WTC11 (cell line): ENCODE data around the gene RUFY3. TPM values are rescaled to one million over a fixed set of nuclear protein-coding genes. Genes with fewer than 3 reads are reported as not detected.

Experiments
- ATAC-seq: fragments of 200-7000 bp; cut with Tn5 transposase; 2 replicates; pipeline ENCODE4 v1.10.0; 2021; ENCODE audit warnings: mild to moderate bottlenecking, moderate library complexity
- CTCF ChIA-PET: fragments of 300-600 bp; sonication (Branson Sonifier 250); formaldehyde crosslinking; loops from one replicate; lab custom pipeline; 2021; ENCODE audit warnings: antibody characterized with exemption; lab: Charles Lee
- POLR2A ChIA-PET: fragments of 350-600 bp; sonication (Branson Sonifier 250); formaldehyde crosslinking; loops from one replicate; lab custom pipeline; 2021; ENCODE audit warnings: antibody characterized with exemption; lab: Charles Lee
- DNase-seq: peaks from one replicate; pipeline ENCODE4 v3.0.0; 2021; ENCODE audit warnings: low spot score
- H3K27ac Mint-ChIP-seq: 2 replicates; pipeline ENCODE4 v1.8.0; 2021; ENCODE audit warnings: mixed read lengths
- H3K27me3 Mint-ChIP-seq: 2 replicates; pipeline ENCODE4 v1.8.0; 2021; ENCODE audit warnings: low read depth, mild to moderate bottlenecking, moderate library complexity, mixed read lengths
- H3K36me3 Mint-ChIP-seq: 2 replicates; pipeline ENCODE4 v1.8.0; 2021; ENCODE audit warnings: mixed read lengths
- H3K4me1 Mint-ChIP-seq: 2 replicates; pipeline ENCODE4 v1.8.0; 2022; ENCODE audit warnings: mixed read lengths
- H3K4me3 Mint-ChIP-seq: 2 replicates; pipeline ENCODE4 v1.8.0; 2021; ENCODE audit warnings: mild to moderate bottlenecking, moderate library complexity, mixed read lengths
- H3K9me3 Mint-ChIP-seq: 2 replicates; pipeline ENCODE4 v1.8.0; 2021; ENCODE audit warnings: mixed read lengths
- EMX1 ChIP-seq: fragments of 250-450 bp; sonication (Bioruptor Pico); IDR thresholded peaks from 2 replicates; pipeline ENCODE4 v1.8.0; 2021; ENCODE audit warnings: mild to moderate bottlenecking
- ESRRA ChIP-seq: sonication (generic); formaldehyde crosslinking; IDR thresholded peaks from 2 replicates; pipeline ENCODE4 v1.8.1; 2022; ENCODE audit warnings: mild to moderate bottlenecking, missing genetic modification reagents, borderline replicate concordance
- GABPB1 ChIP-seq: sonication (generic); formaldehyde crosslinking; IDR thresholded peaks from 2 replicates; pipeline ENCODE4 v1.8.1; 2023; ENCODE audit warnings: mild to moderate bottlenecking, missing genetic modification reagents
- GRHL2 ChIP-seq: fragments of 250-450 bp; sonication (Bioruptor Pico); IDR thresholded peaks from 2 replicates; pipeline ENCODE4 v1.8.0; 2022; ENCODE audit warnings: mild to moderate bottlenecking, moderate library complexity; ENCODE audit not compliant: insufficient replicate concordance, severe bottlenecking
- GTF2I ChIP-seq: fragments of 250-450 bp; sonication (Bioruptor Pico); conservative IDR thresholded peaks from 2 replicates; pipeline ENCODE4 v1.4.0; 2021; ENCODE audit warnings: mild to moderate bottlenecking
- MXD4 ChIP-seq: fragments of 250-450 bp; sonication (Bioruptor Pico); IDR thresholded peaks from 2 replicates; pipeline ENCODE4 v1.8.0; 2021; ENCODE audit warnings: mild to moderate bottlenecking, moderate library complexity, borderline replicate concordance
- NFATC4 ChIP-seq: fragments of 250-450 bp; sonication (Bioruptor Pico); IDR thresholded peaks from 2 replicates; pipeline ENCODE4 v1.9.0; 2021; ENCODE audit warnings: mild to moderate bottlenecking
- NR3C1 ChIP-seq: sonication (generic); formaldehyde crosslinking; conservative IDR thresholded peaks from 2 replicates; pipeline ENCODE4 v1.8.1; 2023; ENCODE audit warnings: low read depth, mild to moderate bottlenecking, missing genetic modification reagents
- SMAD4 ChIP-seq: sonication (generic); formaldehyde crosslinking; IDR thresholded peaks from 2 replicates; pipeline ENCODE4 v1.8.0; 2022; ENCODE audit warnings: mild to moderate bottlenecking, missing genetic modification reagents
- TCF7 ChIP-seq: sonication (generic); formaldehyde crosslinking; IDR thresholded peaks from 2 replicates; pipeline ENCODE4 v1.8.0; 2022; ENCODE audit warnings: mild to moderate bottlenecking, low read depth, missing genetic modification reagents, moderate library complexity
- ZNF219 ChIP-seq: sonication (generic); formaldehyde crosslinking; IDR thresholded peaks from 2 replicates; pipeline ENCODE4 v1.8.0; 2023; ENCODE audit warnings: missing genetic modification reagents, mild to moderate bottlenecking, borderline replicate concordance
- ZNF263 ChIP-seq: sonication (generic); formaldehyde crosslinking; IDR thresholded peaks from 2 replicates; pipeline ENCODE4 v1.8.1; 2022; ENCODE audit warnings: low read depth, mild to moderate bottlenecking, moderate library complexity, missing genetic modification reagents
- ZNF317 ChIP-seq: sonication (generic); formaldehyde crosslinking; IDR thresholded peaks from 2 replicates; pipeline ENCODE4 v1.8.1; 2023; ENCODE audit warnings: low read depth, mild to moderate bottlenecking, moderate library complexity, missing genetic modification reagents, borderline replicate concordance
- total RNA-seq: library from RNA; stranded (reverse); gene quantifications from 3 replicates; pipeline ENCODE4 v1.2.3, GENCODE V29; 2021
- TF ChIP-seq, protein P1 (sequence below): sonication (generic); formaldehyde crosslinking; IDR thresholded peaks from 2 replicates; pipeline ENCODE4 v1.8.1; 2022; ENCODE audit warnings: mild to moderate bottlenecking, moderate library complexity, missing genetic modification reagents
- TF ChIP-seq, protein P2 (sequence below): sonication (generic); formaldehyde crosslinking; IDR thresholded peaks from 2 replicates; pipeline ENCODE4 v1.8.1; 2023; ENCODE audit warnings: mild to moderate bottlenecking, missing genetic modification reagents, moderate library complexity
- TF ChIP-seq, protein P3 (sequence below): sonication (generic); formaldehyde crosslinking; IDR thresholded peaks from 2 replicates; pipeline ENCODE4 v1.8.1; 2023; ENCODE audit warnings: mild to moderate bottlenecking, missing genetic modification reagents
- TF ChIP-seq, protein P4 (sequence below): sonication (generic); formaldehyde crosslinking; IDR thresholded peaks from 2 replicates; pipeline ENCODE4 v1.8.0; 2022; ENCODE audit warnings: mild to moderate bottlenecking, missing genetic modification reagents
- TF ChIP-seq, protein P5 (sequence below): fragments of 250-450 bp; sonication (Bioruptor Pico); IDR thresholded peaks from 2 replicates; pipeline ENCODE4 v1.9.0; 2021; ENCODE audit warnings: mild to moderate bottlenecking, borderline replicate concordance
- TF ChIP-seq, protein P6 (sequence below): fragments of 250-450 bp; sonication (Bioruptor Pico); IDR thresholded peaks from 2 replicates; pipeline ENCODE4 v2.1.2; 2022; ENCODE audit warnings: mild to moderate bottlenecking, moderate library complexity

Gene RUFY3
- total RNA-seq, 1 experiment from 2014 or later = 49.0 TPM

DNA sequence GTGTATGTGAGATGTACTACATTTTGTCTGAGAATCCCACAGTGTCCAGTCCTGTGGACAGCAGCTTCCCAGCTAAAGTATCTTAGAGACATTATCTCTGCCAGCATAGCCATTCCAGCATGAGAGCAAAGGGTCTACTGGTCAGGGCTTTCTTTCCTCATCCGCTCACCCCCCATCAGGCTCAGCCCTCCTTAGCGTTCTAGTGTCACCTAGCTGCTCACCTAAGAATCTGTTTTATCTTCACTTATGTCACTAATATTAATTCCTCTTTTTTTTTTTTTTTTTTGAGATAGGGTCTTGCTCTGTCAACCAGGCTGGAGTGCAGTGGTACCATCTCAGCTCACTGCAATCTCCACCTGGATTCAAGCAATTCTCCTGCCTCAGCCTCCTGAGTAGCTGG, 15.6 kb downstream of the RUFY3 start:
- Mint-ChIP-seq H3K27ac (no peak overlapping the region), H3K4me3 (no peak overlapping the region), H3K9me3 (no peaks in the 10 kb centered on the region), H3K4me1 (peaks cover 19% of the 10 kb centered on the region), H3K36me3 (no peaks in the 10 kb centered on the region), H3K27me3 (no peaks in the 10 kb centered on the region)
- DNase-seq (no peak), ATAC-seq (no peak)
- ChIA-PET CTCF (interaction anchor here (0.7 to 3.5 kb wide), 3 partner anchors 8 to 47 kb away, joined by 3 to 15 read pairs (median 3); no protein-coding TSS in a partner anchor), POLR2A (no interaction called here)
- TF ChIP-seq TCF7 (CRISPR knock-in tag) (no peak), EMX1 (no peak), GRHL2 (CRISPR knock-in tag) (no peak), ZNF263 (CRISPR knock-in tag) (no peak), NFATC4 (CRISPR knock-in tag) (no peak), GTF2I (CRISPR knock-in tag) (no peak), NR3C1 (no peak), MXD4 (no peak), ESRRA (CRISPR knock-in tag) (no peak), ZNF219 (CRISPR knock-in tag) (no peak), GABPB1 (CRISPR knock-in tag) (no peak), ZNF317 (CRISPR knock-in tag) (no peak)
- TF ChIP-seq, protein P1, sequence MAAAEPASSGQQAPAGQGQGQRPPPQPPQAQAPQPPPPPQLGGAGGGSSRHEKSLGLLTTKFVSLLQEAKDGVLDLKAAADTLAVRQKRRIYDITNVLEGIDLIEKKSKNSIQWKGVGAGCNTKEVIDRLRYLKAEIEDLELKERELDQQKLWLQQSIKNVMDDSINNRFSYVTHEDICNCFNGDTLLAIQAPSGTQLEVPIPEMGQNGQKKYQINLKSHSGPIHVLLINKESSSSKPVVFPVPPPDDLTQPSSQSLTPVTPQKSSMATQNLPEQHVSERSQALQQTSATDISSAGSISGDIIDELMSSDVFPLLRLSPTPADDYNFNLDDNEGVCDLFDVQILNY (CRISPR knock-in tag) = no peak
- TF ChIP-seq, protein P2, sequence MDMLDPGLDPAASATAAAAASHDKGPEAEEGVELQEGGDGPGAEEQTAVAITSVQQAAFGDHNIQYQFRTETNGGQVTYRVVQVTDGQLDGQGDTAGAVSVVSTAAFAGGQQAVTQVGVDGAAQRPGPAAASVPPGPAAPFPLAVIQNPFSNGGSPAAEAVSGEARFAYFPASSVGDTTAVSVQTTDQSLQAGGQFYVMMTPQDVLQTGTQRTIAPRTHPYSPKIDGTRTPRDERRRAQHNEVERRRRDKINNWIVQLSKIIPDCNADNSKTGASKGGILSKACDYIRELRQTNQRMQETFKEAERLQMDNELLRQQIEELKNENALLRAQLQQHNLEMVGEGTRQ = no peak
- TF ChIP-seq, protein P3, sequence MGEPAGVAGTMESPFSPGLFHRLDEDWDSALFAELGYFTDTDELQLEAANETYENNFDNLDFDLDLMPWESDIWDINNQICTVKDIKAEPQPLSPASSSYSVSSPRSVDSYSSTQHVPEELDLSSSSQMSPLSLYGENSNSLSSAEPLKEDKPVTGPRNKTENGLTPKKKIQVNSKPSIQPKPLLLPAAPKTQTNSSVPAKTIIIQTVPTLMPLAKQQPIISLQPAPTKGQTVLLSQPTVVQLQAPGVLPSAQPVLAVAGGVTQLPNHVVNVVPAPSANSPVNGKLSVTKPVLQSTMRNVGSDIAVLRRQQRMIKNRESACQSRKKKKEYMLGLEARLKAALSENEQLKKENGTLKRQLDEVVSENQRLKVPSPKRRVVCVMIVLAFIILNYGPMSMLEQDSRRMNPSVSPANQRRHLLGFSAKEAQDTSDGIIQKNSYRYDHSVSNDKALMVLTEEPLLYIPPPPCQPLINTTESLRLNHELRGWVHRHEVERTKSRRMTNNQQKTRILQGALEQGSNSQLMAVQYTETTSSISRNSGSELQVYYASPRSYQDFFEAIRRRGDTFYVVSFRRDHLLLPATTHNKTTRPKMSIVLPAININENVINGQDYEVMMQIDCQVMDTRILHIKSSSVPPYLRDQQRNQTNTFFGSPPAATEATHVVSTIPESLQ (CRISPR knock-in tag) = no peak

DNA sequence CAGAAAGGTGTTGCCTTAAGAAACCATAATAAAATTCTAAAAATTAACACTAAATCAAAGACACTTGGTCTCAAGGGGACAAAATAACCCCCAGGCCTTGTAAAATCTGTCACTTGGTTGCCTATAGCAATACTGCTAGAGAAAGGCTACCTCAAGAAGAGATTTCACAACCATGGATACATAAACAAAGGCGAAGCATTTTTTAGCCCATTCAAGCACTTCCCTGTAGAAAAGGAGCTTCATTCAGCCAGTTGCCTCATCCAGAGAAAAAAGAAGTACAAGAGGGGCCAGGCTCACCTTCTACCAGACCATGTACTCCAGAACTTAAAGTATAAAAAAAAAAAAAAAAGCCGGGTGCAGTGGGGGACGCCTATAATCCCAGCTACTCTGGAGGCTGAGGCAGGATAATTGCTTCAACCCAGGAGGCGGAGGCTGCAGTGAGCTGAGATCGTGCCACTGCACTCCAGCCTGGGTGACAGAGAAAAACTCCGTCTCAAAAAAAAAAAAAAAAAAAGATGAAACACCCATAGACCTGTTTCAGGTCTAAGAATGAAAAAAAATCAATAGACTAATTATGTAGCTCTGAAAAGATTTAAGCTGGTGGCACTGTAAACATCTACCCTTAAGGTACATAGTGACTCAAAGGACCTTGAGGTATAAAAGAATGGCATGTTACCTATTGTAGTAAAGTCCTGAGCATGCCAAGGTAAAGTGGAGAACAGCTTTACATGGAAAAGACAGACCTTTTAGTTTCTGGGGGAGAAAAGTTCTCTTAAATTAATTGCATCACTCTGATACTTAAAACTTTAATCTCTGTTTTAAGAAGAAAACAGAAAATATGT, 18.0 kb downstream of the RUFY3 start:
- DNase-seq (no peak), ATAC-seq (peak; percentile 35; the same call in 1 of the 2 replicates)
- ChIA-PET POLR2A (interaction anchor here (0.7 kb wide), 1 partner anchor 12 kb away, joined by 4 read pairs; no protein-coding TSS in a partner anchor), CTCF (interaction anchor here (0.7 to 1.5 kb wide), 4 partner anchors 35 to 491 kb away, joined by 3 to 5 read pairs (median 4); no protein-coding TSS in a partner anchor)
- no peak overlapping the region for H3K27ac Mint-ChIP-seq
- no peak overlapping the region for H3K4me3 Mint-ChIP-seq
- no peaks in the 10 kb centered on the region for H3K9me3 Mint-ChIP-seq
- H3K36me3 Mint-ChIP-seq = no peaks in the 10 kb centered on the region
- H3K27me3 Mint-ChIP-seq = no peaks in the 10 kb centered on the region
- peaks cover 20% of the 10 kb centered on the region for H3K4me1 Mint-ChIP-seq
- TF ChIP-seq SMAD4 = no peak
- TF ChIP-seq, protein P4, sequence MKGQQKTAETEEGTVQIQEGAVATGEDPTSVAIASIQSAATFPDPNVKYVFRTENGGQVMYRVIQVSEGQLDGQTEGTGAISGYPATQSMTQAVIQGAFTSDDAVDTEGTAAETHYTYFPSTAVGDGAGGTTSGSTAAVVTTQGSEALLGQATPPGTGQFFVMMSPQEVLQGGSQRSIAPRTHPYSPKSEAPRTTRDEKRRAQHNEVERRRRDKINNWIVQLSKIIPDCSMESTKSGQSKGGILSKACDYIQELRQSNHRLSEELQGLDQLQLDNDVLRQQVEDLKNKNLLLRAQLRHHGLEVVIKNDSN (CRISPR knock-in tag) = no peak
- TF ChIP-seq, protein P5, sequence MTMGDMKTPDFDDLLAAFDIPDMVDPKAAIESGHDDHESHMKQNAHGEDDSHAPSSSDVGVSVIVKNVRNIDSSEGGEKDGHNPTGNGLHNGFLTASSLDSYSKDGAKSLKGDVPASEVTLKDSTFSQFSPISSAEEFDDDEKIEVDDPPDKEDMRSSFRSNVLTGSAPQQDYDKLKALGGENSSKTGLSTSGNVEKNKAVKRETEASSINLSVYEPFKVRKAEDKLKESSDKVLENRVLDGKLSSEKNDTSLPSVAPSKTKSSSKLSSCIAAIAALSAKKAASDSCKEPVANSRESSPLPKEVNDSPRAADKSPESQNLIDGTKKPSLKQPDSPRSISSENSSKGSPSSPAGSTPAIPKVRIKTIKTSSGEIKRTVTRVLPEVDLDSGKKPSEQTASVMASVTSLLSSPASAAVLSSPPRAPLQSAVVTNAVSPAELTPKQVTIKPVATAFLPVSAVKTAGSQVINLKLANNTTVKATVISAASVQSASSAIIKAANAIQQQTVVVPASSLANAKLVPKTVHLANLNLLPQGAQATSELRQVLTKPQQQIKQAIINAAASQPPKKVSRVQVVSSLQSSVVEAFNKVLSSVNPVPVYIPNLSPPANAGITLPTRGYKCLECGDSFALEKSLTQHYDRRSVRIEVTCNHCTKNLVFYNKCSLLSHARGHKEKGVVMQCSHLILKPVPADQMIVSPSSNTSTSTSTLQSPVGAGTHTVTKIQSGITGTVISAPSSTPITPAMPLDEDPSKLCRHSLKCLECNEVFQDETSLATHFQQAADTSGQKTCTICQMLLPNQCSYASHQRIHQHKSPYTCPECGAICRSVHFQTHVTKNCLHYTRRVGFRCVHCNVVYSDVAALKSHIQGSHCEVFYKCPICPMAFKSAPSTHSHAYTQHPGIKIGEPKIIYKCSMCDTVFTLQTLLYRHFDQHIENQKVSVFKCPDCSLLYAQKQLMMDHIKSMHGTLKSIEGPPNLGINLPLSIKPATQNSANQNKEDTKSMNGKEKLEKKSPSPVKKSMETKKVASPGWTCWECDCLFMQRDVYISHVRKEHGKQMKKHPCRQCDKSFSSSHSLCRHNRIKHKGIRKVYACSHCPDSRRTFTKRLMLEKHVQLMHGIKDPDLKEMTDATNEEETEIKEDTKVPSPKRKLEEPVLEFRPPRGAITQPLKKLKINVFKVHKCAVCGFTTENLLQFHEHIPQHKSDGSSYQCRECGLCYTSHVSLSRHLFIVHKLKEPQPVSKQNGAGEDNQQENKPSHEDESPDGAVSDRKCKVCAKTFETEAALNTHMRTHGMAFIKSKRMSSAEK (CRISPR knock-in tag) = no peak
- TF ChIP-seq, protein P6, sequence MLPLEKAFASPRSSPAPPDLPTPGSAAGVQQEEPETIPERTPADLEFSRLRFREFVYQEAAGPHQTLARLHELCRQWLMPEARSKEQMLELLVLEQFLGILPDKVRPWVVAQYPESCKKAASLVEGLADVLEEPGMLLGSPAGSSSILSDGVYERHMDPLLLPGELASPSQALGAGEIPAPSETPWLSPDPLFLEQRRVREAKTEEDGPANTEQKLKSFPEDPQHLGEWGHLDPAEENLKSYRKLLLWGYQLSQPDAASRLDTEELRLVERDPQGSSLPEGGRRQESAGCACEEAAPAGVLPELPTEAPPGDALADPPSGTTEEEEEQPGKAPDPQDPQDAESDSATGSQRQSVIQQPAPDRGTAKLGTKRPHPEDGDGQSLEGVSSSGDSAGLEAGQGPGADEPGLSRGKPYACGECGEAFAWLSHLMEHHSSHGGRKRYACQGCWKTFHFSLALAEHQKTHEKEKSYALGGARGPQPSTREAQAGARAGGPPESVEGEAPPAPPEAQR (CRISPR knock-in tag) = no peak
